HG02759 (cell line): ENCODE results near the gene IPO5.
"Not testable (repeated sequence)": the region's sequence is repeated elsewhere in the genome, so short reads cannot be mapped to it uniquely, and the experiment has no call there.

Source experiments
- ATAC-seq: cut with Tn5 transposase; IDR thresholded peaks from one replicate; pipeline ENCODE4 v1.9.1; 2021; ENCODE audit warnings: mild to moderate bottlenecking, moderate library complexity; ENCODE audit not compliant: unreplicated experiment

IPO5 gene

GRCh38 chr13:97948041-97948440, 5.4 kb upstream of the IPO5 start:
- no peak for ATAC-seq

DNA sequence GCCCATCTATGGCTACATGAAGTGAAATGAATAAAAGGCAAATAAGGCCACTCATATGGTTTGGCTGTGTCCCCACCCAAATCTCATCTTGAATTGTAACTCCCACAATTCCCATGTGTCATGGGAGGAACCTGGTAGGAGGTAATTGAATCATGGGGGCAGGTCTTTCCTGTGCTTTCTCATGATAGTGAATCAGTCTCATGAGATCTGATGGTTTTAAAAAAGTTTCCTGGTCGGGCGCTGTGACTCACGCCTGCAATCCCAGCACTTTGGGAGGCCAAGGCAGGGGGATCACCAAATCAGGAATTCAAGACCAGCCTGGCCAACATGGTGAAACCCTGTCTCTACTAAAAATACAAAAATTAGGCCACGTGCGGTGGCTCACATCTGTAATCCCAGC, 4.2 kb upstream of the IPO5 start:
- not testable (repeated sequence) for ATAC-seq

GRCh38 chr13:97951376-97951775, 2.1 kb upstream of the IPO5 start:
- ATAC-seq = no peak

- ATAC-seq = not testable (repeated sequence)
These were observed 644 bp upstream of the IPO5 start for GRCh38 chr13:97952831-97953230.

DNA sequence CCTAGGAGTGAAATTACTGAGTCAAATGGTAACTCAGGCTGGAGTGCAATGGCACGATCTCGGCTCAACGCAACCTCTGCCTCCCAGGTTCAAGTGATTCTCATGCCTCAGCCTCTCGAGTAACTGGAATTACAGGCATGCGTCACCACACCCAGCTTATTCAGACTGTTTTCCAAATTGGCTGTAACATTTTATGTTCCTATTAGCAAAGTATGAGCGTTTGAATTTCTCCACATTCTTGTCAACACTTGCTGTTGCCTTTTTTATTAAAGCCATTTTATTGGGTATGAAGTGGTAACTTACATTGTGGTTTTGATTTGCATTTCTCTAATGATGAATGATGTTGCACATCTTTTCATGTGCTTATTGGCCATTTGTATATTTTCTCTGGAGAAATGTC, 7.9 kb downstream of the IPO5 start:
- no peak for ATAC-seq

DNA sequence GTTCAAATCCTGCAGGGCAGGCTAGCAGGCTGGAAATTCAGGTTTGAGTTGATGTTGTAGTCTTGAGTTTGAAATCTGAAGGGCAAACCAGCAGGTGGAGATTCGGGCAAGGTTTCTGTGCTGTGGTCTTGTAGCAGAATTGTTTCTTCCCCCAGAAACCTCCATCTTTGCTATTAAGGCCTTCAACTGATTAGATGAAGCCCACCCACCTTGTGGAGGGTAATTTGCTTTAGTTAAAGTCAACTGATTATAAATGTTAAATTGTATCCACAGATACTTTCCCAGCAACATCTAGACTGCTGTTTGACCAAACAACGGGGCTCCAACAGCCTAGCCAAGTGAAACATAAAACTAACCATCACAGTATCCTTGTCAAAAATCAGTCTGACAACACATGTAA, 9.4 kb downstream of the IPO5 start:
- ATAC-seq = no peak

GRCh38 chr13:97967226-97967625, 13.8 kb downstream of the IPO5 start:
- ATAC-seq = no peak

- ATAC-seq = no peak
These were observed 14.5 kb downstream of the IPO5 start for GRCh38 chr13:97967948-97968347.

GRCh38 chr13:97971519-97971918, 18.0 kb downstream of the IPO5 start:
- ATAC-seq = no peak

GRCh38 chr13:97974773-97975172, 21.3 kb downstream of the IPO5 start:
- no peak for ATAC-seq

GRCh38 chr13:97975280-97975847, 21.9 kb downstream of the IPO5 start:
- ATAC-seq = no peak

DNA sequence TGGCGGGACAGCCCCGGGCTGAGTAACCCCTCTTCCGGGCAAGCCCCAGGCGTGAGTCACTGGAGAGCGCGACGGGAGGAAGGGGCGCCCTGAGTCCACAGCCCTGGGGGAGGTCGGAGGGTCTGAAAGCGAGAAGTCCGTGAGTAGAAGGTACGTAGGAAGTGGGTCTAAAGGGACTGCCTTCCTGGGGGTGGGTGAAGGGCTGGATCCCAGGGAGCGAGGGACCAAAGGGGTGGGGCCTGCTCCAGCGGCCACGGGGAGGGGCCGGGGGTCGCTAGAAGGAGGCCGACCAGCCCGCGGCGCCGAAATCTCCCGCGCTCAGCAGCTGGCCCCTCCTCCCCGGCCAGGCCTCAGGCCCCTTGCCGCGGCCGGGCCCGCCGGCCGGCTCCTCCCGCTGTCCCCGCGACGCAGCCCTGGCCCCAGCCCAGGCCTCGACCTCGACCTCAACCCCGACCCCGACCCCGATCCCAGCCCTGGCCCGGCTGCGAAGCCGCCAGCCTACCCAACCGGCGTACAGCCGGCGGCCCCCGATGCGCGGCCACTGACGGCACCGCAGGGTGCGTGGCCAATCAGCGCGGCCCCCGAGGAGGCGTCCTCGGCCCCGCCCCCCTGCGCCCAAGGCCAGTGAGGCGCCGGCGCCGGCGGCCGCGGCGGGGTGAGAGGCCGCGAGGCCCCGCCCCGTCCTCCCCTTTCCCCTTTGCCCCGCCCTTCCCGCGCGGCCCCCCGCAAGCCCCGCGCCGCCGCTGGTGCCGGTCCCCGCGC, 22.6 kb downstream of the IPO5 start:
- peak; percentile 89 for ATAC-seq

DNA sequence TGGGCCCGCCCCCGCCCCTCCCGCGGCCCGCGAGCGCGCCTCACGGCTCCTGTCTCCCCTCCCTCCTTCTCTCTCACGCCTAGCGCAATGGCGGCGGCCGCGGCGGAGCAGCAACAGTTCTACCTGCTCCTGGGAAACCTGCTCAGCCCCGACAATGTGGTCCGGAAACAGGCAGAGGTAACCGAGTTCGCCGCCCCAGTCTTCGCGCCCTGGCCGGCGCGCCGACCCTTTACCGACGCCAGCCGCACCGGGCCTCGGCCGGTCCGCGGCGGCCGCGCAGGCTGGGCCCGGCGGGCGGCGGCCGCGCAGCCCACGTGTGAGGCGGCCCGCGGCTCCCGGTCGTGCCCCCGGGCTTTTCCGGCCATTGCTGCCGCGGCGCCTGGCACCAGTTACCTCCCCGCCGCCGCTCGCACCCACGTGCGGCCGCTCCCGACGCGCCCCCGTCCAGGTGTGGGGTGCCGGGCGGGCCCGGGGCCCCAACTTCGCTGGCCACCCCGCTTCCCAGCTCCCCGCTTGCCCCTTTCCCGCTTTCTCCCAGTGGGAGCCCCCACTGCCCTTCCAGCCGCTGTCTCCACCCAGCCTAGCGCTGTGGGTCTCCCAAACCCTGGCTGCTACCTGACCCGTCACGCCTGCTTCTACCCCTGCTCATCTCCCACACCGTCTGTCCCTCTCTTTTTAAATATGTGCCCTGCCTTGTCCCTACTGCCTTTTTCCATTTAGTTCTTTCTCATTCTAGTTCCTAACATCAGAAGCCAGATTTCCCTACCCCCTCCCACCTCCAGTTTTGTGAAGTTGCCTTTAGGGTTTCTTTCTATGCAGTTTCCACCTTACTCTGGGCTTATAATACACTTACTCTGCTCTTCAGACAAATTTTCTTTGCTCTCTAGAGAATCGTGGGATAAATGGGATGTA, 23.4 kb downstream of the IPO5 start:
- peak; percentile 32 for ATAC-seq

GRCh38 chr13:97977982-97978381, 24.5 kb downstream of the IPO5 start:
- no peak for ATAC-seq

- no peak for ATAC-seq
These were observed 25.2 kb downstream of the IPO5 start for GRCh38 chr13:97978651-97979050.

DNA sequence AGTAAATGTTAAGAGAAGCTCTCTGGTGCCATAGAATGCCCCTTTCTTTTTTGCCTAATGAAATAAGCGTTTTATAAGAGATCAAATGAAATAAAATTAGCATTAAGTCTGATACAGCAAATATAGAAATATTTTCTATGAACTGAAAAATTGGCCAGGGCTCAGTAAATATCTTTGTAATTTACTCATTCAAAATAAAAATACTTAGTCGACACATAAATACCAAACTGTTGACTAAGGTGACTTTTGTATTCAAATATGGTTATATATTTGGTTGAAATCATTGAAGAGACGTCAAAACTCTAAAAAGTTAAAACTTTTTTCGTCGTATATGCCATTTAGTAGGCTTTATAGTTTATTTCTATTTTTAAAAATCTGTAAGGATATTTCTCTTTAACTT, 25.6 kb downstream of the IPO5 start:
- no peak for ATAC-seq

DNA sequence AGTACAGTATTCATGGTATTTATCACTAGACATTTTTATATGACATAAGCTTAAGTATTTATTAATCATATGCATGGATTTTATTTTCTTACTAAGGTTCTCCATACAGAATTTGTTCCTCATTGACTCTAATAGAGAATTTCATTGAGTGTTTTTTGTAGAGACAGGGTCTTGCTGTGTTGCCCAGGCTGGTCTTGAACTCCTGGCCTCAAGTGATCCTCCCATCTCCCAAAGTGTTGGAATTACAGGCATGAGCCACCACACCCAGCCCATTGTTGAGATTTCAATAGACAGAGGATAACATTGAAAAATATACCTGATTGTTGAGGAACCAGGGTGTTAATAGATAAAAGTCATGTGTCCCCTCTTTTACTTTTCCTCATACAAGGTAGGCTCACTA, 26.1 kb downstream of the IPO5 start:
- ATAC-seq = no peak

GRCh38 chr13:97982286-97982685, 28.8 kb downstream of the IPO5 start:
- no peak for ATAC-seq

DNA sequence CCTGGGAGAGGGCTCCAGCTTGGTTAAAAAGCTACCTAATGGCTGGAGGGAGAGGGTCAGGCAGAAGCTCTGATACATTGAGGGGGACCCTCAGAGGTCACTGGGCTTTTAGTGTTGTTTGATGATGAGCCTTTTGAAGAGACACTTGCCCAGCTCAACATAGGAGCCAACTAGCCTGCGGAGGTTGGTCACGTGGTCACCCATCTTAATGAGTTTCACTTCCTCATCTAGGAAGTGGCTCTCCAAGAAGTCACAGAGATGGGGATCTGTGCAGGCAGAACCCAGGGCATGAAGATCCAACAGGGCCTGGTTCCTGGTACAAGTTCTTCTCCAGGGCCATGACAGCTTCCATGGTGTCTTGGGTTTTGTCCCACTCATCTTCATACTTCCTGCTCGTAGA, 33.4 kb downstream of the IPO5 start:
- ATAC-seq = peak; percentile 84

DNA sequence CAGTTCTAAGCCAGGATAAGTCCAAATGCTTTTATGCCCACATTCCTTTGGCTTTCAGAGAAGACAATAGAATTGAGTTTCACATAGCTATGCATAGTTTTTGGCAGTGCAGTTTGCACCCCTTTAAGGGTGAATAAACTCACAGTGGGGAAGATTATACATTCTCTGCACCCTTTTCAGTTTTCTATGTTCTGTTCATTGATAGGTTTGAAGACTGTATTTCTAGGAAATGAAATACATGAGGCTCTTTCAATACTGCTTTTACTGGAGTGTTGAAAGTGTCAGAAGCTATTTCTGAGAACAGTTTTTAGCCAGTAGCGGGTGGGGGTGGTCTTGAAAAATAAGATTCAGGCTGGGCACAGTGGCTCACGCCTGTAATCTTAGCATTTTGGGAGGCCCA, 46.2 kb downstream of the IPO5 start:
- ATAC-seq = no peak

DNA sequence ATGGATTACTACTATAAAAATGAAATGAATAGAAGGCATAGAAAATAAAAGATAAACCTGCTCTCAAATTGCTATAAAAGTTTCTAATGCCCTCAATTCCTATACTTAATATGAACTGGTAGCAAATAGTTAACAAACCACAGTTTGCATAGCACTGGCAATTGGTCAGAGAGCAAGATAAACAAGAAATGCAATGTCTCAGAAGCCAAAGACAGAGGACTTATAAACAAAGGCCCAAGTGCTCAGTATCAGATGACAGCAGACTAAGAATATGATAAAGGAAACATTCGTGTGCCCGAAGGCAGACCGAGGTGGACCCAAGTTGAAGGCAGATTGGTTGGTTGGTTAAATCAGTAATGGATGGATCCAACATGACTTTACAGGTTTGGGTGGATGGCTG, 50.6 kb downstream of the IPO5 start:
- ATAC-seq = no peak

- not testable (repeated sequence) for ATAC-seq
These were observed 51.5 kb downstream of the IPO5 start for GRCh38 chr13:98004997-98005396.
